ENCODE data around the gene TNRC6A.

GRCh38 chr16:24731722-24732419 is 2.4 kb downstream of the TNRC6A start:
- no peak for TF ChIP-seq CTCF (IDR thresholded peaks at IDR 0.05; ENCODE audit: low read depth, low read length)
- no peak for TF ChIP-seq EZH2phosphoT487 (IDR thresholded peaks at IDR 0.05; ENCODE audit: low read depth)
